GM23338 (cell line): ENCODE measurements around the gene CRTC3.

Experiments
- CREB1 ChIP-seq: fragments of 250-450 bp; sonication (Bioruptor Pico); IDR thresholded peaks from 2 replicates; pipeline ENCODE4 v1.5.0; 2020; ENCODE audit warnings: low read depth, mild to moderate bottlenecking, moderate library complexity
- EZH2 ChIP-seq: fragments of 200-600 bp; sonication (generic); IDR thresholded peaks from one replicate; pipeline ENCODE4 v1.8.0; 2017; ENCODE audit warnings: antibody characterized with exemption, mild to moderate bottlenecking, low read depth; ENCODE audit not compliant: unreplicated experiment
- JUNB ChIP-seq: IDR thresholded peaks from one replicate; pipeline ENCODE4 v1.6.1; 2016; ENCODE audit warnings: antibody characterized with exemption; ENCODE audit not compliant: unreplicated experiment
- POLR2AphosphoS5 ChIP-seq: IDR thresholded peaks from 2 replicates; pipeline ENCODE4 v1.6.1; 2016; ENCODE audit warnings: antibody characterized with exemption, low read depth
- REST ChIP-seq: IDR thresholded peaks from one replicate; pipeline ENCODE4 v1.6.1; 2018; ENCODE audit warnings: antibody characterized with exemption; ENCODE audit not compliant: unreplicated experiment
- ZNF114 ChIP-seq: fragments of 250-450 bp; sonication (Bioruptor Pico); IDR thresholded peaks from 2 replicates; pipeline ENCODE4 v1.5.0; 2020; ENCODE audit warnings: mild to moderate bottlenecking, moderate library complexity
- TF ChIP-seq, protein P1 (sequence below), 2 experiments: fragments of 200-600 bp in 1 of 2; sonication (generic) in 1 of 2; conservative IDR thresholded peaks; 2 replicates each; pipeline versions ENCODE4 v1.5.1 to v1.6.1; 2016 to 2017; ENCODE audit warnings: antibody characterized with exemption in 2 of 2, low read depth in 2 of 2, mild to moderate bottlenecking in 2 of 2, moderate library complexity in 1 of 2
- TF ChIP-seq, protein P2 (sequence below): IDR thresholded peaks from 2 replicates; pipeline ENCODE4 v1.6.1; 2016; ENCODE audit warnings: antibody characterized with exemption

DNA sequence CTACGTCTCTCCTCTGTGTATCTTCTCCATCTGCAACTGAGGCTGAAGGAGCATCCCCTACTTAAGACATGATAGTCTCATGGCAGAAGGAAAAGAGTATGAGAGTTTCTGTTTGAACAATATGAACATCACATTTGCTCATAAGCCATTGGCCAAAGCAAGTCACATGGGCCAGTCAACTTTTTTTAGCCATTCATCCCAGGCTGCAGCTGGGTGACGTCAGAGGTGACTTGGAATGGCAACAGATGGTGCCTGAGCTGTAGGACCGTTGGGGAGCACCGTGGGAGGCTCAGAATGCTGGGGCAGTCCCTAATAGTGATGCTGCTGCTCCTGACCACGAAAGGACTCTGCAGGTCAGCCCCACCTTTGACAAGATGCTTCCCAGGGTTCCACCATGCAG, 58.7 kb downstream of the CRTC3 start:
- TF ChIP-seq REST (no peak), EZH2 (no peak), ZNF114 (CRISPR knock-in tag) (no peak), POLR2AphosphoS5 (no peak), CREB1 (CRISPR knock-in tag) (no peak), JUNB (no peak)
- TF ChIP-seq, protein P1, sequence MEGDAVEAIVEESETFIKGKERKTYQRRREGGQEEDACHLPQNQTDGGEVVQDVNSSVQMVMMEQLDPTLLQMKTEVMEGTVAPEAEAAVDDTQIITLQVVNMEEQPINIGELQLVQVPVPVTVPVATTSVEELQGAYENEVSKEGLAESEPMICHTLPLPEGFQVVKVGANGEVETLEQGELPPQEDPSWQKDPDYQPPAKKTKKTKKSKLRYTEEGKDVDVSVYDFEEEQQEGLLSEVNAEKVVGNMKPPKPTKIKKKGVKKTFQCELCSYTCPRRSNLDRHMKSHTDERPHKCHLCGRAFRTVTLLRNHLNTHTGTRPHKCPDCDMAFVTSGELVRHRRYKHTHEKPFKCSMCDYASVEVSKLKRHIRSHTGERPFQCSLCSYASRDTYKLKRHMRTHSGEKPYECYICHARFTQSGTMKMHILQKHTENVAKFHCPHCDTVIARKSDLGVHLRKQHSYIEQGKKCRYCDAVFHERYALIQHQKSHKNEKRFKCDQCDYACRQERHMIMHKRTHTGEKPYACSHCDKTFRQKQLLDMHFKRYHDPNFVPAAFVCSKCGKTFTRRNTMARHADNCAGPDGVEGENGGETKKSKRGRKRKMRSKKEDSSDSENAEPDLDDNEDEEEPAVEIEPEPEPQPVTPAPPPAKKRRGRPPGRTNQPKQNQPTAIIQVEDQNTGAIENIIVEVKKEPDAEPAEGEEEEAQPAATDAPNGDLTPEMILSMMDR (conservative IDR thresholded peaks at IDR 0.05; ENCODE audit: low read depth in 2 of 2): no peak
- TF ChIP-seq, protein P2, sequence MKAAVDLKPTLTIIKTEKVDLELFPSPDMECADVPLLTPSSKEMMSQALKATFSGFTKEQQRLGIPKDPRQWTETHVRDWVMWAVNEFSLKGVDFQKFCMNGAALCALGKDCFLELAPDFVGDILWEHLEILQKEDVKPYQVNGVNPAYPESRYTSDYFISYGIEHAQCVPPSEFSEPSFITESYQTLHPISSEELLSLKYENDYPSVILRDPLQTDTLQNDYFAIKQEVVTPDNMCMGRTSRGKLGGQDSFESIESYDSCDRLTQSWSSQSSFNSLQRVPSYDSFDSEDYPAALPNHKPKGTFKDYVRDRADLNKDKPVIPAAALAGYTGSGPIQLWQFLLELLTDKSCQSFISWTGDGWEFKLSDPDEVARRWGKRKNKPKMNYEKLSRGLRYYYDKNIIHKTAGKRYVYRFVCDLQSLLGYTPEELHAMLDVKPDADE: no peak
